Measurements from ENCODE around the gene ZNF331.
"Not testable (repeated sequence)": the region's sequence is repeated elsewhere in the genome, so short reads cannot be mapped to it uniquely, and the experiment has no call there.

ZNF331 gene

GRCh38 chr19:53504365-53504703, 33.6 kb upstream of the ZNF331 start:
- not testable (repeated sequence) for H3K36me3 ChIP-seq (ENCODE audit: control insufficient read depth, low read length); H3K79me2 ChIP-seq (ENCODE audit: control insufficient read depth, low read length); H3K4me2 ChIP-seq (ENCODE audit: low read length); H3F3A ChIP-seq (ENCODE audit: control insufficient read depth, insufficient read depth); H4K20me1 ChIP-seq (ENCODE audit: control insufficient read depth, insufficient read depth, low read depth, low read length); H3K4me1 ChIP-seq (ENCODE audit: control insufficient read depth, low read length); H3K9me2 ChIP-seq (replicated peaks; ENCODE audit: control insufficient read depth, low read length); H3K27ac ChIP-seq (ENCODE audit: low read depth, low read length); H3K4me3 ChIP-seq (ENCODE audit: low read length); H3K27me3 ChIP-seq (ENCODE audit: control insufficient read depth, low read length); H3K9me3 ChIP-seq (ENCODE audit: control insufficient read depth, insufficient read depth, low read length)

GRCh38 chr19:53504885-53505284, 33.1 kb upstream of the ZNF331 start:
- H3K9me2 ChIP-seq (replicated peaks; ENCODE audit: control insufficient read depth, low read length) = no peaks in the 10 kb centered on the region
- H4K20me1 ChIP-seq (ENCODE audit: control insufficient read depth, insufficient read depth, low read depth, low read length) = no peaks in the 10 kb centered on the region
- H3F3A ChIP-seq (ENCODE audit: control insufficient read depth, insufficient read depth) = no peaks in the 10 kb centered on the region
- TF ChIP-seq CTCF (IDR thresholded peaks at IDR 0.05; ENCODE audit: low read depth, low read length, poor library complexity, severe bottlenecking) (no peak), EZH2phosphoT487 (IDR thresholded peaks at IDR 0.05; ENCODE audit: borderline replicate concordance, low read length) (no peak)
- H3K27me3 ChIP-seq (ENCODE audit: control insufficient read depth, low read length) = no peaks in the 10 kb centered on the region
- H3K27ac ChIP-seq (ENCODE audit: low read depth, low read length) = no peak overlapping the region
- H3K4me1 ChIP-seq (ENCODE audit: control insufficient read depth, low read length) = no peaks in the 10 kb centered on the region
- no peak overlapping the region for H3K4me2 ChIP-seq (ENCODE audit: low read length)
- no peaks in the 10 kb centered on the region for H3K36me3 ChIP-seq (ENCODE audit: control insufficient read depth, low read length)
- no peak overlapping the region for H3K4me3 ChIP-seq (ENCODE audit: low read length)
- H3K79me2 ChIP-seq (ENCODE audit: control insufficient read depth, low read length) = no peaks in the 10 kb centered on the region
- peaks cover 7% of the 10 kb centered on the region; the same call in 1 of the 2 replicates for H3K9me3 ChIP-seq (ENCODE audit: control insufficient read depth, insufficient read depth, low read length)

GRCh38 chr19:53506728-53507127, 31.2 kb upstream of the ZNF331 start:
- H3K27ac ChIP-seq (ENCODE audit: low read depth, low read length) = no peak overlapping the region
- no peaks in the 10 kb centered on the region for H3K27me3 ChIP-seq (ENCODE audit: control insufficient read depth, low read length)
- no peaks in the 10 kb centered on the region for H3K79me2 ChIP-seq (ENCODE audit: control insufficient read depth, low read length)
- H3K4me2 ChIP-seq (ENCODE audit: low read length) = no peak overlapping the region
- H3K4me3 ChIP-seq (ENCODE audit: low read length) = no peak overlapping the region
- H4K20me1 ChIP-seq (ENCODE audit: control insufficient read depth, insufficient read depth, low read depth, low read length) = no peaks in the 10 kb centered on the region
- H3F3A ChIP-seq (ENCODE audit: control insufficient read depth, insufficient read depth) = no peaks in the 10 kb centered on the region
- H3K4me1 ChIP-seq (ENCODE audit: control insufficient read depth, low read length) = no peaks in the 10 kb centered on the region
- peaks cover 9% of the 10 kb centered on the region; the same call in 1 of the 2 replicates for H3K9me3 ChIP-seq (ENCODE audit: control insufficient read depth, insufficient read depth, low read length)
- H3K36me3 ChIP-seq (ENCODE audit: control insufficient read depth, low read length) = no peaks in the 10 kb centered on the region
- no peak for TF ChIP-seq EZH2phosphoT487 (IDR thresholded peaks at IDR 0.05; ENCODE audit: borderline replicate concordance, low read length)
- TF ChIP-seq CTCF (IDR thresholded peaks at IDR 0.05; ENCODE audit: low read depth, low read length, poor library complexity, severe bottlenecking) = no peak
- H3K9me2 ChIP-seq (replicated peaks; ENCODE audit: control insufficient read depth, low read length) = no peaks in the 10 kb centered on the region

- Histone ChIP-seq H3K9me2 (replicated peaks; ENCODE audit: control insufficient read depth, low read length) (no peaks in the 10 kb centered on the region), H3K9me3 (ENCODE audit: control insufficient read depth, insufficient read depth, low read length) (peaks cover 9% of the 10 kb centered on the region; the same call in 1 of the 2 replicates), H3K4me2 (ENCODE audit: low read length) (no peak overlapping the region), H3K36me3 (ENCODE audit: control insufficient read depth, low read length) (no peaks in the 10 kb centered on the region), H4K20me1 (ENCODE audit: control insufficient read depth, insufficient read depth, low read depth, low read length) (no peaks in the 10 kb centered on the region), H3K4me3 (ENCODE audit: low read length) (no peak overlapping the region), H3K4me1 (ENCODE audit: control insufficient read depth, low read length) (no peaks in the 10 kb centered on the region), H3F3A (ENCODE audit: control insufficient read depth, insufficient read depth) (no peaks in the 10 kb centered on the region), H3K27me3 (ENCODE audit: control insufficient read depth, low read length) (no peaks in the 10 kb centered on the region), H3K79me2 (ENCODE audit: control insufficient read depth, low read length) (no peaks in the 10 kb centered on the region), H3K27ac (ENCODE audit: low read depth, low read length) (no peak overlapping the region)
- TF ChIP-seq CTCF (IDR thresholded peaks at IDR 0.05; ENCODE audit: low read depth, low read length, poor library complexity, severe bottlenecking) (no peak), EZH2phosphoT487 (IDR thresholded peaks at IDR 0.05; ENCODE audit: borderline replicate concordance, low read length) (no peak)
Measured at GRCh38 chr19:53507523-53508442, 30.2 kb upstream of the ZNF331 start.
